Measurements from ENCODE around the gene PDGFD.

DNA sequence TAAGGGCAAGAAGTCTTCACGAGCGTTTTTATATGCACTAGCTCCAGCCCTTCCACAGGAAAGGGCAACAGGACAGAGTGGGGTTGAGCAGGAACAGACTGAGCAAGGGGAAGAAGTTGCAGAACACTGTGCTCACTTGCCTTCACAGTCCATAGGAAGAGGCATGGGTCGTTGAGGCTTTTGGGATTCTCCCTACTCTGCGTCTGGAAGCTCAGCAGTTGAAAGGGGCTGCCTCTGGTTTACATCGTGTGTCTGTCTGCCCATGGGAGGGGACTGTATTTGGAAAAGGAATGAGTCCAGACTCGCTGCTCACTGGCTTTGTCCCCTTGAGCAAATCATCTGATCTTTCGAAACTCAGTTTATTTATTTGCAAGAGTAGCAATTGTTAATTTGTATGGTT is 1.1 kb upstream of the PDGFD start:
- TF ChIP-seq, protein P1, sequence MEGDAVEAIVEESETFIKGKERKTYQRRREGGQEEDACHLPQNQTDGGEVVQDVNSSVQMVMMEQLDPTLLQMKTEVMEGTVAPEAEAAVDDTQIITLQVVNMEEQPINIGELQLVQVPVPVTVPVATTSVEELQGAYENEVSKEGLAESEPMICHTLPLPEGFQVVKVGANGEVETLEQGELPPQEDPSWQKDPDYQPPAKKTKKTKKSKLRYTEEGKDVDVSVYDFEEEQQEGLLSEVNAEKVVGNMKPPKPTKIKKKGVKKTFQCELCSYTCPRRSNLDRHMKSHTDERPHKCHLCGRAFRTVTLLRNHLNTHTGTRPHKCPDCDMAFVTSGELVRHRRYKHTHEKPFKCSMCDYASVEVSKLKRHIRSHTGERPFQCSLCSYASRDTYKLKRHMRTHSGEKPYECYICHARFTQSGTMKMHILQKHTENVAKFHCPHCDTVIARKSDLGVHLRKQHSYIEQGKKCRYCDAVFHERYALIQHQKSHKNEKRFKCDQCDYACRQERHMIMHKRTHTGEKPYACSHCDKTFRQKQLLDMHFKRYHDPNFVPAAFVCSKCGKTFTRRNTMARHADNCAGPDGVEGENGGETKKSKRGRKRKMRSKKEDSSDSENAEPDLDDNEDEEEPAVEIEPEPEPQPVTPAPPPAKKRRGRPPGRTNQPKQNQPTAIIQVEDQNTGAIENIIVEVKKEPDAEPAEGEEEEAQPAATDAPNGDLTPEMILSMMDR (conservative IDR thresholded peaks at IDR 0.05 in 1 of 2, IDR thresholded peaks at IDR 0.05 in 1 of 2; ENCODE audit: low read depth in 1 of 2, low read length in 2 of 2) = no peak
- TF ChIP-seq EZH2 (IDR thresholded peaks at IDR 0.05; ENCODE audit: low read length, missing control alignments) = no peak
